Measurements from ENCODE around the gene JOSD2.

- TF ChIP-seq CTCF (IDR thresholded peaks at IDR 0.05) (no peak), EZH2 (IDR thresholded peaks at IDR 0.05; ENCODE audit: borderline replicate concordance, insufficient read depth, low read depth, low read length, poor library complexity, severe bottlenecking) (no peak)
Observed at GRCh38 chr19:50457300-50457699, 53.7 kb downstream of the JOSD2 start.
